ENCODE measurements around the gene HCCS. TPM values are rescaled to one million over a fixed set of nuclear protein-coding genes. Genes with fewer than 3 reads are reported as not detected.
A peak's percentile ranks its signal among the peaks of the same experiment; 100 is the strongest.

HCCS gene
- 12.5 TPM for total RNA-seq

DNA sequence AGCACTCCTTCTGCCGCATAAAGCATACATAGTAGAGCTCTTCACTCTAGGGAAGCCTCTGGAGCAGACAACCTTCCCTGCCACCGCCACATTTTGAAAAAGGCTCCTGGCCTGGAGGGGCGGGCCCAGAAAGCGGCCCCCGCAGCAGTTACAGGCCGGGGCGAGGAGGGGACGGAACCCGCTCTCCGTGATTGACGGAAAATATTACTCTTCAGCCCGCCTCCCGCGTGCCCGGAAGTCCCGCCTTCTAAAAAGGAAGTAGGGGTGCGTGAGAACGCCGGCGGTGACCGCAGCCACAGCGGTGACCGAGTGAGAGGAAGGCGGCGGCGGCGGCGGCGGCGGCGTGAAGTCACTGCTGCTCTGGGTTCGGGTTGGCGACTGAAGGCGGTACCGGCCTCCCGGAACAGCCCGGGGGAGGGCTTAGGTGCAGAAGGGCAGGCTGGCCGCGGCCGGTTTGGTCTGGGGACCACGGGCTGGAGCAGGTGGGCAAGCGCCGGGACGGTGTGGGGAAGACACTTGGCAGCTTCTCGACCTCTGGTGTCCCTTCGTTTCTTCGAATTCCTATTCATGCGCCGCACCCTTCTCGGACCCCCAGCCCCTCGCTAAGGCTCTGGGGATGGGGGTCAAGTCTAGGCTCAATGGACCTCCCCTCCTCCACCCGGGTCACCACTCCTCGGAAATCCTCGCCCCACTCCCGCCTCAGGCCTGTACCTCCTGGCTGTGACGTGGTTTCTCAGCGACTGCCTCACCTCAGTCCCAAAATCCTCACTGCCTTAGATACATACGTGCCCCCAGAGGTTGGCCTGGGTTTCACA is at the start of gene HCCS:
Gene HCCS (plus strand): TSS at position 296 of the 815 bp plus-strand sequence. CDS start 729 bp downstream, outside the sequence.
- H3K27me3 ChIP-seq = no peaks in the 10 kb centered on the region
- peak within 1 kb of the TSS; percentile 82 for H3K27ac ChIP-seq
- TF ChIP-seq POLR2A (IDR thresholded peaks at IDR 0.05) (peak in 1 of 2 donors; percentile 52), POLR2AphosphoS5 (IDR thresholded peaks at IDR 0.05; ENCODE audit: insufficient read depth in 1 of 2, low read depth in 1 of 2) (peak; percentile 29 to 88)
- TF ChIP-seq, protein P1, sequence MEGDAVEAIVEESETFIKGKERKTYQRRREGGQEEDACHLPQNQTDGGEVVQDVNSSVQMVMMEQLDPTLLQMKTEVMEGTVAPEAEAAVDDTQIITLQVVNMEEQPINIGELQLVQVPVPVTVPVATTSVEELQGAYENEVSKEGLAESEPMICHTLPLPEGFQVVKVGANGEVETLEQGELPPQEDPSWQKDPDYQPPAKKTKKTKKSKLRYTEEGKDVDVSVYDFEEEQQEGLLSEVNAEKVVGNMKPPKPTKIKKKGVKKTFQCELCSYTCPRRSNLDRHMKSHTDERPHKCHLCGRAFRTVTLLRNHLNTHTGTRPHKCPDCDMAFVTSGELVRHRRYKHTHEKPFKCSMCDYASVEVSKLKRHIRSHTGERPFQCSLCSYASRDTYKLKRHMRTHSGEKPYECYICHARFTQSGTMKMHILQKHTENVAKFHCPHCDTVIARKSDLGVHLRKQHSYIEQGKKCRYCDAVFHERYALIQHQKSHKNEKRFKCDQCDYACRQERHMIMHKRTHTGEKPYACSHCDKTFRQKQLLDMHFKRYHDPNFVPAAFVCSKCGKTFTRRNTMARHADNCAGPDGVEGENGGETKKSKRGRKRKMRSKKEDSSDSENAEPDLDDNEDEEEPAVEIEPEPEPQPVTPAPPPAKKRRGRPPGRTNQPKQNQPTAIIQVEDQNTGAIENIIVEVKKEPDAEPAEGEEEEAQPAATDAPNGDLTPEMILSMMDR (IDR thresholded peaks at IDR 0.05) = no peak
- no peaks in the 10 kb centered on the region for H3K9me3 ChIP-seq
- H3K36me3 ChIP-seq = no peaks in the 10 kb centered on the region
- peaks cover 15% of the 10 kb centered on the region for H3K4me1 ChIP-seq
- no peak for DNase-seq (ENCODE audit: extremely low spot score in 2 of 2)
- intact Hi-C loops (cut with DNase I) = no loop called here
- H3K4me3 ChIP-seq = peak within 1 kb of the TSS; percentile 62 to 67

DNA sequence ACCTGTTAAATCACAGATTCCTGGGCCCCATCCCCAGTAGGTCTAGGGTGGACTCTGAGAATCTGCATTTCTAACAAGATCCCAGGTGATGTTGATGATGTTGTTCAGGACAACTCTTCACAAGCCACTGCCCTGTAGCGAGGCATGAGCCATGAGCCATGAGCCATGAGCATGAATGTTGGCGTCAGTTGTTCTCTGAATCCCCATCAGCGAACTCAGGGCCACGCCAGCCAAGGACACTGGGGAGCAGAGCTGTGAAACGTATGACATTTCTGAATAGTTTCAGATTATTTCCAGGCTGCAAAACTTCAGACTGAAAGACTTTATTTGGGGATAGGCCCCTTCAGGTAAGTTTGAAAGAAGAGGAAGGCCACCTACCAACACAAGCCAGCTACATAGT is 46.9 kb upstream of the HCCS start:
- no peak overlapping the region for H3K4me3 ChIP-seq
- DNase-seq (ENCODE audit: extremely low spot score in 2 of 2) = no peak
- no peak overlapping the region for H3K27ac ChIP-seq
- TF ChIP-seq POLR2A (IDR thresholded peaks at IDR 0.05) = no peak
- no peak for TF ChIP-seq POLR2AphosphoS5 (IDR thresholded peaks at IDR 0.05; ENCODE audit: insufficient read depth in 1 of 2, low read depth in 1 of 2)
- TF ChIP-seq, protein P1 (IDR thresholded peaks at IDR 0.05) = no peak
- no peaks in the 10 kb centered on the region for H3K36me3 ChIP-seq
- H3K27me3 ChIP-seq = no peaks in the 10 kb centered on the region
- no peaks in the 10 kb centered on the region for H3K9me3 ChIP-seq
- no peaks in the 10 kb centered on the region for H3K4me1 ChIP-seq
- intact Hi-C loops (cut with DNase I) = no loop called here

DNA sequence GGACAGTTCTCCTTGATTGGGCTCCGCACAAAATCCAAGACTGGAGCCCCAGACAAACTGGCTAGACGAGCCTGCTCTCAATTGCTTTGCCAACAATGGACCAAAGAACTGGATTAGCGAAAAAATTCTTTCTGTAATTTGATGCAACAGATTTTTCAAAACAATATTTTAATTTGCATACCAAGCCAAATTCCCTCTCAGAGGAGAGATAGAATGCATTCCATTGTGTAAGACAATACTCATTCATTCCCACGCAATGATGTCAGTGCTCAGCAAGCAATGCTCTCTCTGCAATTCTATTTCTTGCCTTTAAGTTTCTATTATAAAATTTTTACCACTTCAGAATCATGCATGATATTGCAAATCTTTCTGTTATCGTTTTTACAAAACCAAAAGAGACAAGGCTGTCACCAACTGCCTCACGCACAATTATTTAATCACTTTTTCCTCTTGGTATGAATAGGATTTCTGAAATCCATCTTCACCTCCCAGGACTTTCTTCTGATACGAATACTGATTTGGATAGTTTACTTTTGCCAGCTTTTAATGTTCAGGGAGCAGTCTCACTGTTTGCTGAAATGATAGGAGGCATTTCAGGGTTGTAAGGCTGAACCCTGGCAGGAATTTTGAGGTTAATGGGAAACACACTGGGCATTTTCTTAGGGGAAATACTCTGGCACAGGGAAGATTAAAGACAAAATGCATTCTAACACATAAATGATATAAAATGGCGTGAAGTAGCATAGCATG is 46.1 kb upstream of the HCCS start:
- Histone ChIP-seq H3K36me3 (no peaks in the 10 kb centered on the region), H3K27ac (no peak overlapping the region), H3K9me3 (no peaks in the 10 kb centered on the region), H3K27me3 (no peaks in the 10 kb centered on the region), H3K4me1 (no peaks in the 10 kb centered on the region), H3K4me3 (no peak overlapping the region)
- no peak for DNase-seq (ENCODE audit: extremely low spot score in 2 of 2)
- no peak for TF ChIP-seq POLR2A (IDR thresholded peaks at IDR 0.05)
- TF ChIP-seq POLR2AphosphoS5 (IDR thresholded peaks at IDR 0.05; ENCODE audit: insufficient read depth in 1 of 2, low read depth in 1 of 2) = no peak
- TF ChIP-seq, protein P1 (IDR thresholded peaks at IDR 0.05) = no peak
- intact Hi-C loops (cut with DNase I) = no loop called here

DNA sequence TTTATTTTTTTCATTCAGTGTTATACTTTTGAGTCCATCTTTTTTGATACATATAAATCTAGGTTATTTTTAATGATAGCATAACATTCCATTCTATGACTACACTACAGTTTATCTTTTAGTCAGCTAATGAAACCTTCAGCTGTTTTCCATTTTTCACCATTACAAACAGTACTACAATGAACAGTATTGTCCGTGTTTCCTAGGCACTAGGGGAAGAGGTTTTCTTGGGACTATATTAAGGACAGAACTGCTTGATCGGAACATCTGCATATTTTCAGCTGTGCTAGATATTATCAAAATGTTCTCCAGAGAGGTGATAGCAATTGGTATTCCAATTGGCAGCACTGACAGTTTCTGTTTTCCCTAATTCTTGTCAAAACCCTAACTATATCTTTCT is 44.3 kb upstream of the HCCS start:
- Histone ChIP-seq H3K4me1 (no peaks in the 10 kb centered on the region), H3K27me3 (no peaks in the 10 kb centered on the region), H3K36me3 (no peaks in the 10 kb centered on the region), H3K27ac (no peak overlapping the region), H3K4me3 (no peak overlapping the region), H3K9me3 (no peaks in the 10 kb centered on the region)
- no peak for DNase-seq (ENCODE audit: extremely low spot score in 2 of 2)
- TF ChIP-seq POLR2A (IDR thresholded peaks at IDR 0.05) (no peak), POLR2AphosphoS5 (IDR thresholded peaks at IDR 0.05; ENCODE audit: insufficient read depth in 1 of 2, low read depth in 1 of 2) (no peak)
- TF ChIP-seq, protein P1 (IDR thresholded peaks at IDR 0.05) = no peak
- intact Hi-C loops (cut with DNase I) = no loop called here
